Measurements from ENCODE around the gene PTBP1. TPM values are rescaled to one million over a fixed set of nuclear protein-coding genes. Genes with fewer than 3 reads are reported as not detected.
"Not testable (repeated sequence)": the region's sequence is repeated elsewhere in the genome, so short reads cannot be mapped to it uniquely, and the experiment has no call there.

The PTBP1 gene
- total RNA-seq, 2 experiments from 2014 or later: 315 to 479 TPM

DNA sequence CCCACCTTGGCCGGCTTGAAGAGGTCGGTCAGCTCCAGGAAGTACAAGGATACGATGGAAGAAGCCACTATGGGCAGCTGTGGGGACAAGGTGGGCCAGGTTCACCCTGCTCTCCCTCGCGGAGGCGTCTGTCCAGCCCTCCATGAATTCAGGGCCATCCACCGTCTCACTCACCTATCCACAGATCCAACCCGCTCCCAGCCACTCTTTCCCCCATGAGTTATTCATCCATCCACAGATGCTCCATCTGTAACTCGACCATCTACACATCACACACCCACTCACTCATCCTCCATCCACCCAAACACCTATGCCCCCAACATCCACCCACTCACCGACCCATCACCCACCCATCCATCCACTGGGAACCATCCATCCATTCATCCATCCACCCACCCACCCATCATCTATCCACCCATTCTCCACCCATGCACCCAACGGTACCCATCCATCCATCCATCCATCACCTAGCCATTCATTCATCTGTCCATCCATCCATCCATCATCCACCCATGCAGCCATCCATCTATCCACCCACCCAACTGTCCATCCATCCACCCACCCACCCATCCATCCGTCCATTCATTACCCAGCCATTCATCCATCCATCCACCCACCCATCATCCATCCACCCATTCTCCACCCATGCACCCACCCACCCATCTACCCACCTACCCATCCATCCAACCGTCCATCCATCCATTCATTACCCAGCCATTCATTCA, 18.7 kb downstream of the PTBP1 start:
- ChIA-PET CTCF (ENCODE audit: unreplicated experiment) (no interaction called here), POLR2A (no interaction called here)
- no TSS peak for BruUV-seq (replicated peaks)
- Histone ChIP-seq H3K27ac (ENCODE audit: low read depth, low read length, poor library complexity, severe bottlenecking) (no peak overlapping the region), H4K20me1 (ENCODE audit: insufficient read depth, low read length) (no peaks in the 10 kb centered on the region), H3K9me2 (ENCODE audit: insufficient read depth, low read length) (no peaks in the 10 kb centered on the region), H3K36me3 (ENCODE audit: insufficient read depth, low read length) (peaks cover 57% of the 10 kb centered on the region), H3K4me1 (ENCODE audit: insufficient read depth, low read length, poor library complexity, severe bottlenecking) (no peaks in the 10 kb centered on the region), H3K9me3 (ENCODE audit: low read length) (no peaks in the 10 kb centered on the region), H3K79me2 (ENCODE audit: insufficient read depth, low read depth, low read length) (no peaks in the 10 kb centered on the region), H3K4me3 (ENCODE audit: low read depth, low read length, poor library complexity, severe bottlenecking) (no peak overlapping the region), H2AFZ (ENCODE audit: low read length) (no peak overlapping the region), H3K4me2 (ENCODE audit: low read length) (no peak overlapping the region)
- TF ChIP-seq, protein P1, sequence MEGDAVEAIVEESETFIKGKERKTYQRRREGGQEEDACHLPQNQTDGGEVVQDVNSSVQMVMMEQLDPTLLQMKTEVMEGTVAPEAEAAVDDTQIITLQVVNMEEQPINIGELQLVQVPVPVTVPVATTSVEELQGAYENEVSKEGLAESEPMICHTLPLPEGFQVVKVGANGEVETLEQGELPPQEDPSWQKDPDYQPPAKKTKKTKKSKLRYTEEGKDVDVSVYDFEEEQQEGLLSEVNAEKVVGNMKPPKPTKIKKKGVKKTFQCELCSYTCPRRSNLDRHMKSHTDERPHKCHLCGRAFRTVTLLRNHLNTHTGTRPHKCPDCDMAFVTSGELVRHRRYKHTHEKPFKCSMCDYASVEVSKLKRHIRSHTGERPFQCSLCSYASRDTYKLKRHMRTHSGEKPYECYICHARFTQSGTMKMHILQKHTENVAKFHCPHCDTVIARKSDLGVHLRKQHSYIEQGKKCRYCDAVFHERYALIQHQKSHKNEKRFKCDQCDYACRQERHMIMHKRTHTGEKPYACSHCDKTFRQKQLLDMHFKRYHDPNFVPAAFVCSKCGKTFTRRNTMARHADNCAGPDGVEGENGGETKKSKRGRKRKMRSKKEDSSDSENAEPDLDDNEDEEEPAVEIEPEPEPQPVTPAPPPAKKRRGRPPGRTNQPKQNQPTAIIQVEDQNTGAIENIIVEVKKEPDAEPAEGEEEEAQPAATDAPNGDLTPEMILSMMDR (conservative IDR thresholded peaks at IDR 0.05; ENCODE audit: low read length): no peak
- TF ChIP-seq EZH2phosphoT487 (IDR thresholded peaks at IDR 0.05; ENCODE audit: borderline replicate concordance, low read depth, low read length): no peak
- intact Hi-C loops (cut with micrococcal nuclease; ENCODE audit: unreplicated experiment): no loop called here
- no peak for DNase-seq (ENCODE audit: low spot score)

DNA sequence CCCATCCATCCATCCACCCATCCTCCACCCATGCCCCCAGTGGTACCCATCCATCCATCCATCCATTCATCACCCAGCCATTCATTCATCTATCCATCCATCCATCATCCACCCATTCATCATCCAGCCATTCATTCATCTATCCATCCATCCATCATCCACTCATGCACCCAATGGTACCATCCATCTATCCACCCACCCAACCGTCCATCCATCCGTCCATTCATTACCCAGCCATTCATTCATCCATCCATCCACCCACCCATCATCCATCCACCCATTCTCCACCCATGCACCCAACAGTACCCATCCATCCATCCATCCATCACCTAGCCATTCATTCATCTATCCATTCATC, 19.2 kb downstream of the PTBP1 start:
- H3K36me3 ChIP-seq (ENCODE audit: insufficient read depth, low read length): peaks cover 52% of the 10 kb centered on the region
- H3K4me2 ChIP-seq (ENCODE audit: low read length): no peak overlapping the region
- no peaks in the 10 kb centered on the region for H3K4me1 ChIP-seq (ENCODE audit: insufficient read depth, low read length, poor library complexity, severe bottlenecking)
- ChIA-PET POLR2A (no interaction called here), CTCF (ENCODE audit: unreplicated experiment) (no interaction called here)
- no peaks in the 10 kb centered on the region for H3K79me2 ChIP-seq (ENCODE audit: insufficient read depth, low read depth, low read length)
- TF ChIP-seq, protein P1 (conservative IDR thresholded peaks at IDR 0.05; ENCODE audit: low read length): no peak
- TF ChIP-seq EZH2phosphoT487 (IDR thresholded peaks at IDR 0.05; ENCODE audit: borderline replicate concordance, low read depth, low read length): no peak
- H2AFZ ChIP-seq (ENCODE audit: low read length): no peak overlapping the region
- H3K4me3 ChIP-seq (ENCODE audit: low read depth, low read length, poor library complexity, severe bottlenecking): no peak overlapping the region
- no peaks in the 10 kb centered on the region for H4K20me1 ChIP-seq (ENCODE audit: insufficient read depth, low read length)
- H3K9me2 ChIP-seq (ENCODE audit: insufficient read depth, low read length): no peaks in the 10 kb centered on the region
- H3K9me3 ChIP-seq (ENCODE audit: low read length): no peaks in the 10 kb centered on the region
- BruUV-seq (replicated peaks): no TSS peak
- intact Hi-C loops (cut with micrococcal nuclease; ENCODE audit: unreplicated experiment): no loop called here
- H3K27ac ChIP-seq (ENCODE audit: low read depth, low read length, poor library complexity, severe bottlenecking): no peak overlapping the region
- no peak for DNase-seq (ENCODE audit: low spot score)

DNA sequence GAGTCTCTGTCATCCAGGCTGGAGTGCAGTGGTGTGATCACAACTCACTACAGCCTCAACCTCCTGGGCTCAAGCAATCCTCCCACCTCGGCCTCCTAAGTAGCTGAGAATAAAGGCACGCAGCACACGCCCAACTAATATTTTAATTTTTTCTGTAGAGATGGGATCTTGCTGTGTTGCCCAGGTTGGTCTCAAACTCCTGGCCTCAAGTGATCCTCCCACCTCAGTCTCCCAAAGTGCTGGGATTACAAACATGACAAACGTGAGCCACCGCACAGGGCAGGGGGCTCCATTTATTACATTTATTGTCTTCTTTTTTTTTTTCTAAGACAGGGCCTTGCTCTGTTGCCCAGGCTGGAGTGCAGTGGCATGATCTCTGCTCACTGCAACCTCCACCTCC, 23.0 kb downstream of the PTBP1 start:
- H3K36me3 ChIP-seq (ENCODE audit: insufficient read depth, low read length): peaks cover 20% of the 10 kb centered on the region
- POLR2A ChIA-PET; H2AFZ ChIP-seq (ENCODE audit: low read length); H3K4me3 ChIP-seq (ENCODE audit: low read depth, low read length, poor library complexity, severe bottlenecking); H3K9me2 ChIP-seq (ENCODE audit: insufficient read depth, low read length); H3K9me3 ChIP-seq (ENCODE audit: low read length); DNase-seq (ENCODE audit: low spot score); H3K4me1 ChIP-seq (ENCODE audit: insufficient read depth, low read length, poor library complexity, severe bottlenecking); CTCF ChIA-PET (ENCODE audit: unreplicated experiment); H3K4me2 ChIP-seq (ENCODE audit: low read length); H4K20me1 ChIP-seq (ENCODE audit: insufficient read depth, low read length); H3K79me2 ChIP-seq (ENCODE audit: insufficient read depth, low read depth, low read length); BruUV-seq (replicated peaks); intact Hi-C loops (cut with micrococcal nuclease; ENCODE audit: unreplicated experiment); H3K27ac ChIP-seq (ENCODE audit: low read depth, low read length, poor library complexity, severe bottlenecking): not testable (repeated sequence)

Data from OCI-LY7 (cell line).